PC-9 (cell line): ENCODE results near the gene SLC7A4. TPM values are rescaled to one million over a fixed set of nuclear protein-coding genes. Genes with fewer than 3 reads are reported as not detected.

Experiments used
- BruUV-seq: library from RNA; stranded (reverse); fragments of 400-500 nt; replicated peaks from 2 replicates; lab custom pipeline; 2021; lab: Mats Ljungman, UMichigan
- CTCF ChIA-PET: fragments of 300-600 bp; sonication (Branson Sonifier 250); formaldehyde crosslinking; loops from one replicate; lab custom pipeline; 2022; ENCODE audit warnings: antibody characterized with exemption; lab: Charles Lee
- POLR2A ChIA-PET: fragments of 300-600 bp; sonication (Branson Sonifier 250); formaldehyde crosslinking; loops from one replicate; lab custom pipeline; 2022; ENCODE audit warnings: antibody characterized with exemption; ENCODE audit not compliant: unreplicated experiment; lab: Charles Lee
- DNase-seq, 2 experiments: peaks; one replicate each; pipeline versions ENCODE4 v3.0.0 to v3.0.0-alpha.2; 2015 to 2022; ENCODE audit warnings: mixed read lengths in 1 of 2
- H2AFZ ChIP-seq: fragments of 200-600 bp; sonication (generic); 2 replicates; pipeline ENCODE4 v1.8.1; 2017; ENCODE audit warnings: antibody characterized with exemption
- H3F3A ChIP-seq: fragments of 200-600 bp; sonication (generic); 2 replicates; pipeline ENCODE4 v1.8.1; 2017; ENCODE audit warnings: antibody characterized with exemption, mild to moderate bottlenecking, low read depth; ENCODE audit not compliant: insufficient read depth
- H3K27ac ChIP-seq: fragments of 200-600 bp; sonication (generic); 2 replicates; pipeline ENCODE4 v1.6.1; 2016; ENCODE audit warnings: mixed run types
- H3K27me3 ChIP-seq: fragments of 200-600 bp; sonication (generic); 2 replicates; pipeline ENCODE4 v1.6.1; 2016; ENCODE audit warnings: low read depth, mixed run types; ENCODE audit not compliant: insufficient read depth
- H3K36me3 ChIP-seq: fragments of 200-600 bp; sonication (generic); 2 replicates; pipeline ENCODE4 v1.6.1; 2016; ENCODE audit warnings: low read depth, mixed run types
- H3K4me1 ChIP-seq: fragments of 200-600 bp; sonication (generic); replicated peaks from 2 replicates; pipeline ENCODE4 v1.6.1; 2016; ENCODE audit warnings: mixed run types; ENCODE audit not compliant: insufficient read depth
- H3K4me2 ChIP-seq: fragments of 200-600 bp; sonication (generic); 2 replicates; pipeline ENCODE4 v1.6.1; 2017; ENCODE audit warnings: mixed run types
- H3K4me3 ChIP-seq: fragments of 200-600 bp; sonication (generic); 2 replicates; pipeline ENCODE4 v1.6.1; 2016; ENCODE audit warnings: mixed run types
- H3K79me2 ChIP-seq: fragments of 200-600 bp; sonication (generic); 2 replicates; pipeline ENCODE4 v1.6.1; 2017; ENCODE audit warnings: low read depth, mixed run types
- H3K9me2 ChIP-seq: fragments of 200-600 bp; sonication (generic); 2 replicates; pipeline ENCODE4 v1.8.1; 2017; ENCODE audit warnings: mild to moderate bottlenecking; ENCODE audit not compliant: insufficient read depth
- H3K9me3 ChIP-seq: fragments of 200-600 bp; sonication (generic); 2 replicates; pipeline ENCODE4 v1.8.1; 2016; ENCODE audit warnings: low read depth; ENCODE audit not compliant: insufficient read depth
- H4K20me1 ChIP-seq: fragments of 200-600 bp; sonication (generic); 2 replicates; pipeline ENCODE4 v1.8.1; 2017; ENCODE audit not compliant: insufficient read depth
- CTCF ChIP-seq: fragments of 200-600 bp; sonication (generic); conservative IDR thresholded peaks from 2 replicates; pipeline ENCODE4 v1.6.1; 2017; ENCODE audit warnings: mixed run types, antibody characterized with exemption, mild to moderate bottlenecking, moderate library complexity
- EZH2 ChIP-seq: fragments of 200-600 bp; sonication (generic); IDR thresholded peaks from 2 replicates; pipeline ENCODE4 v1.8.0; 2017; ENCODE audit warnings: antibody characterized with exemption, low read depth
- intact Hi-C: fragments of 100-400 bp; cut with micrococcal nuclease; formaldehyde crosslinking; loops from one replicate; pipeline ENCODE4 v1.10.0; 2022; ENCODE audit not compliant: unreplicated experiment
- total RNA-seq: library from RNA; stranded (reverse); gene quantifications from 2 replicates; pipeline ENCODE4 v1.2.3, GENCODE V29; 2021

SLC7A4 gene
- total RNA-seq, 1 experiment from 2014 or later, result not detected

DNA sequence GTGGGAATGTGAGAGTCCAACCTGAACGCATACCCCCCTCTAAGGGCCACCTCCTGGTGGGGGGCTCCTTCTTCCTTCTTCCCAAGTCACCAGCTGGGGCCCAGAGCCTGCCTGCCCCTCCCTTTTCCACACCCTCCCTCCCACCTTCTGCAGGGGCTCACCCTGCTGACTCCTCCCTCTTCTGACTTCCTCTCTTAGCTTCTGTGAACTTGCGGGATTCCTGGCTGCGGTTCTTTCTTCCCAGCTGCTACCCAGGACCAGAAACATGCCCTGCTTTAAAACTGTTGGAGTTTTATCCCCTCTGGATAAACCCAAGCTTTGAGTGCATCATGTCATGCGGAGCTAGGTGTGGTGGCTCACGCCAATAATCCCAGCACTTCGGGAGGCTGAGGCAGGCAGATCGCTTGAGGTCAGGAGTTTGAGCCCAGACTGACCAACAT is 23.5 kb upstream of the SLC7A4 start:
- POLR2A ChIA-PET, result interaction anchor here (0.6 kb wide), 1 partner anchor 89 kb away, joined by 6 read pairs; the partner anchor contains the start of gene AIFM3
- no peak for DNase-seq
- TF ChIP-seq CTCF (no peak), EZH2 (no peak)
- no peaks in the 10 kb centered on the region for H3K9me2 ChIP-seq
- H3K9me3 ChIP-seq, result no peaks in the 10 kb centered on the region
- no peaks in the 10 kb centered on the region for H4K20me1 ChIP-seq
- H3K36me3 ChIP-seq, result no peaks in the 10 kb centered on the region
- H3K79me2 ChIP-seq, result no peaks in the 10 kb centered on the region
- H2AFZ ChIP-seq, result no peak overlapping the region
- intact Hi-C loops, result no loop called here
- CTCF ChIA-PET, result no interaction called here
- no peaks in the 10 kb centered on the region for H3K4me1 ChIP-seq
- no peak overlapping the region for H3K27ac ChIP-seq
- BruUV-seq, result no TSS peak
- no peaks in the 10 kb centered on the region for H3F3A ChIP-seq
- no peak overlapping the region for H3K4me3 ChIP-seq
- no peak overlapping the region for H3K4me2 ChIP-seq
- H3K27me3 ChIP-seq, result no peaks in the 10 kb centered on the region

- H3K27me3 ChIP-seq, result no peaks in the 10 kb centered on the region
- DNase-seq, result no peak
- intact Hi-C loops, result no loop called here
- no peaks in the 10 kb centered on the region for H3K79me2 ChIP-seq
- H3K9me3 ChIP-seq, result no peaks in the 10 kb centered on the region
- no peak overlapping the region for H3K27ac ChIP-seq
- H3K4me3 ChIP-seq, result no peak overlapping the region
- no peak for TF ChIP-seq CTCF
- TF ChIP-seq EZH2, result no peak
- no peaks in the 10 kb centered on the region for H3K9me2 ChIP-seq
- H2AFZ ChIP-seq, result no peak overlapping the region
- CTCF ChIA-PET, result no interaction called here
- POLR2A ChIA-PET, result no interaction called here
- no peaks in the 10 kb centered on the region for H4K20me1 ChIP-seq
- H3K4me1 ChIP-seq, result no peaks in the 10 kb centered on the region
- no peaks in the 10 kb centered on the region for H3K36me3 ChIP-seq
- H3F3A ChIP-seq, result no peaks in the 10 kb centered on the region
- no TSS peak for BruUV-seq
- no peak overlapping the region for H3K4me2 ChIP-seq
Measured at GRCh38 chr22:21055564-21055834, 23.1 kb upstream of the SLC7A4 start.

DNA sequence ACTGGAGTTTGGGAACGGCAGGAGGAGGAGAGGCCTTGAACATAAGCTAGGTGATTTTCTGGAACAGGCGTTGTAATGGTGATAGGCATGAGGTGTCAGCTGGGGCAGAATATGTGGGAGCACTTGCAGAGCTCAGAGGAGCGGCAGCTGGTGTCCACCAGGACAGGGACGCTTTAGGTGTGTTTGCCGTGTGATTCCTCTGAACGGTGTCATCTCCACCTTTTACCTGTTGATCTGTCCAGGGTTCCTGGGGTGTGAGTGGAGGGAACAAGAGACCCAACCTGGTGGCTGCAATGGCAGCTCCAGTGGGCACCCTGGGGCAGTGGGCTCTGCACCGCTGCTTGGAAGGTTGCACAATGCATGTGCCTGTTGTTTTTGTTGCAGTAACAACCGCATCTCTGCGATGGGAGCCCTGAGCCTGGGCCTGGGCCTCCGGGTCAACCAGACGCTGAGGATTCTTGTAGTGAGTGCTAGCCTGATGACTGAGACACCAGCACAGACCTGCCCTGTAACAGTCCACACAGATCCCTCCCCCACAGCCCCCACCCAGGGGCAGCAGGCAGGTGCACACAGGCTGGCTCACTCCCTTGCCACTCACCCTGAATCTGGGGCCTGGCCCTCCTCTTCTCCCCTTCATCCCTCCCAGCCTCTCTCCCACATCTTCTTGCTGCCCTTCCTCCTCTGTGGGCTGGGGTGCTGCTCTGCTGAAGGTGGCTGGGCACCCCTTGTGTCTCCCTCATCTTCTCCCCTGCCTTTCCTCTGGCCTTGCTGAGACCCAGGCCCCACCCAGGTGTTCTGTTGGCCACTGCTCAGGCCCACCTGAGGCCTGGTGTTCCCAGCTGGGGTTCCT is 22.6 kb upstream of the SLC7A4 start:
- intact Hi-C loops, result no loop called here

More for the DNA sequence above, 22.6 kb upstream of the SLC7A4 start:
- H3K4me1 ChIP-seq, result no peaks in the 10 kb centered on the region
- H3K9me2 ChIP-seq, result no peaks in the 10 kb centered on the region
- no peaks in the 10 kb centered on the region for H3K36me3 ChIP-seq
- no peak overlapping the region for H2AFZ ChIP-seq
- H3K79me2 ChIP-seq, result no peaks in the 10 kb centered on the region
- H3K4me3 ChIP-seq, result no peak overlapping the region
- no peak overlapping the region for H3K4me2 ChIP-seq
- ChIA-PET POLR2A (no interaction called here), CTCF (no interaction called here)
- no peaks in the 10 kb centered on the region for H3K27me3 ChIP-seq
- TF ChIP-seq CTCF (no peak), EZH2 (no peak)
- no peak for DNase-seq
- no TSS peak for BruUV-seq
- no peaks in the 10 kb centered on the region for H3K9me3 ChIP-seq
- no peaks in the 10 kb centered on the region for H4K20me1 ChIP-seq
- no peaks in the 10 kb centered on the region for H3F3A ChIP-seq
- H3K27ac ChIP-seq, result no peak overlapping the region
